ENCODE measurements around the gene CIB1.
"Not testable (repeated sequence)": the region's sequence is repeated elsewhere in the genome, so short reads cannot be mapped to it uniquely, and the experiment has no call there.

The CIB1 gene

GRCh38 chr15:90188914-90189748 lies 44.6 kb downstream of the CIB1 start:
- H3K4me3 ChIP-seq (ENCODE audit: control insufficient read depth, low read depth, low read length): no peak overlapping the region
- no peak for DNase-seq (ENCODE audit: low read depth)
- no peak for TF ChIP-seq CTCF (IDR thresholded peaks at IDR 0.05; ENCODE audit: control insufficient read depth, insufficient read depth, low read depth, low read length, missing control alignments)

GRCh38 chr15:90188065-90188464 lies 45.7 kb downstream of the CIB1 start:
- not testable (repeated sequence) for H3K4me3 ChIP-seq (ENCODE audit: control insufficient read depth, low read depth, low read length); DNase-seq (ENCODE audit: low read depth)

GRCh38 chr15:90187257-90187868 lies 46.4 kb downstream of the CIB1 start:
- H3K4me3 ChIP-seq (ENCODE audit: control insufficient read depth, low read depth, low read length): no peak overlapping the region
- DNase-seq (ENCODE audit: low read depth): no peak
- no peak for TF ChIP-seq CTCF (IDR thresholded peaks at IDR 0.05; ENCODE audit: control insufficient read depth, insufficient read depth, low read depth, low read length, missing control alignments)

GRCh38 chr15:90184786-90185704 lies 48.7 kb downstream of the CIB1 start:
- no peak for TF ChIP-seq CTCF (IDR thresholded peaks at IDR 0.05; ENCODE audit: control insufficient read depth, insufficient read depth, low read depth, low read length, missing control alignments)
- H3K4me3 ChIP-seq (ENCODE audit: control insufficient read depth, low read depth, low read length): peak overlapping the region; percentile 64
- DNase-seq (ENCODE audit: low read depth): no peak

- DNase-seq (ENCODE audit: low read depth): peak; percentile 17
- H3K4me3 ChIP-seq (ENCODE audit: control insufficient read depth, low read depth, low read length): peak overlapping the region; percentile 64
- no peak for TF ChIP-seq CTCF (IDR thresholded peaks at IDR 0.05; ENCODE audit: control insufficient read depth, insufficient read depth, low read depth, low read length, missing control alignments)
Observed at GRCh38 chr15:90184119-90184785, 49.5 kb downstream of the CIB1 start.

- no peak overlapping the region for H3K4me3 ChIP-seq (ENCODE audit: control insufficient read depth, low read depth, low read length)
- no peak for TF ChIP-seq CTCF (IDR thresholded peaks at IDR 0.05; ENCODE audit: control insufficient read depth, insufficient read depth, low read depth, low read length, missing control alignments)
- no peak for DNase-seq (ENCODE audit: low read depth)
Observed at GRCh38 chr15:90181776-90182175, 52.0 kb downstream of the CIB1 start.

All from AG09309 (cell line).